OCI-LY1 (cell line): ENCODE results near the gene LRCH1.

Experiments
- CTCF ChIP-seq: fragments of 200-600 bp; sonication (generic), shearing (Covaris generic); IDR thresholded peaks from 2 replicates; pipeline ENCODE4 v1.5.1; 2017; ENCODE audit warnings: mild to moderate bottlenecking, antibody characterized with exemption, low read length, moderate library complexity, mixed read lengths
- EZH2 ChIP-seq: fragments of 200-600 bp; sonication (generic), shearing (Covaris generic); IDR thresholded peaks from 2 replicates; pipeline ENCODE4 v1.8.0; 2017; ENCODE audit warnings: borderline replicate concordance, mixed run types, mild to moderate bottlenecking, antibody characterized with exemption, low read length, moderate library complexity, mixed read lengths

GRCh38 chr13:46801858-46802257, 248.9 kb downstream of the LRCH1 start:
- TF ChIP-seq CTCF (no peak), EZH2 (no peak)
